GM10266 (cell line): Measurements from ENCODE around the gene NRAS.

Experiments
- DNase-seq: peaks from one replicate; pipeline ENCODE4 v3.0.0; 2012; ENCODE audit errors: extremely low spot score
- TF ChIP-seq, protein P1 (sequence below): IDR thresholded peaks from 2 replicates; pipeline ENCODE4 v1.5.1; 2012; ENCODE audit warnings: mild to moderate bottlenecking, low read depth; ENCODE audit not compliant: control insufficient read depth, insufficient read depth; ENCODE audit errors: missing control alignments

The NRAS gene

GRCh38 chr1:114677691-114678090, 38.9 kb downstream of the NRAS start:
- TF ChIP-seq, protein P1, sequence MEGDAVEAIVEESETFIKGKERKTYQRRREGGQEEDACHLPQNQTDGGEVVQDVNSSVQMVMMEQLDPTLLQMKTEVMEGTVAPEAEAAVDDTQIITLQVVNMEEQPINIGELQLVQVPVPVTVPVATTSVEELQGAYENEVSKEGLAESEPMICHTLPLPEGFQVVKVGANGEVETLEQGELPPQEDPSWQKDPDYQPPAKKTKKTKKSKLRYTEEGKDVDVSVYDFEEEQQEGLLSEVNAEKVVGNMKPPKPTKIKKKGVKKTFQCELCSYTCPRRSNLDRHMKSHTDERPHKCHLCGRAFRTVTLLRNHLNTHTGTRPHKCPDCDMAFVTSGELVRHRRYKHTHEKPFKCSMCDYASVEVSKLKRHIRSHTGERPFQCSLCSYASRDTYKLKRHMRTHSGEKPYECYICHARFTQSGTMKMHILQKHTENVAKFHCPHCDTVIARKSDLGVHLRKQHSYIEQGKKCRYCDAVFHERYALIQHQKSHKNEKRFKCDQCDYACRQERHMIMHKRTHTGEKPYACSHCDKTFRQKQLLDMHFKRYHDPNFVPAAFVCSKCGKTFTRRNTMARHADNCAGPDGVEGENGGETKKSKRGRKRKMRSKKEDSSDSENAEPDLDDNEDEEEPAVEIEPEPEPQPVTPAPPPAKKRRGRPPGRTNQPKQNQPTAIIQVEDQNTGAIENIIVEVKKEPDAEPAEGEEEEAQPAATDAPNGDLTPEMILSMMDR = no peak
- DNase-seq = no peak

- TF ChIP-seq, protein P1 = no peak
- DNase-seq = no peak
These were observed 40.5 kb downstream of the NRAS start for GRCh38 chr1:114676115-114676514.

- no peak for DNase-seq
- TF ChIP-seq, protein P1 = no peak
These were observed 44.7 kb downstream of the NRAS start for GRCh38 chr1:114671939-114672275.

DNA sequence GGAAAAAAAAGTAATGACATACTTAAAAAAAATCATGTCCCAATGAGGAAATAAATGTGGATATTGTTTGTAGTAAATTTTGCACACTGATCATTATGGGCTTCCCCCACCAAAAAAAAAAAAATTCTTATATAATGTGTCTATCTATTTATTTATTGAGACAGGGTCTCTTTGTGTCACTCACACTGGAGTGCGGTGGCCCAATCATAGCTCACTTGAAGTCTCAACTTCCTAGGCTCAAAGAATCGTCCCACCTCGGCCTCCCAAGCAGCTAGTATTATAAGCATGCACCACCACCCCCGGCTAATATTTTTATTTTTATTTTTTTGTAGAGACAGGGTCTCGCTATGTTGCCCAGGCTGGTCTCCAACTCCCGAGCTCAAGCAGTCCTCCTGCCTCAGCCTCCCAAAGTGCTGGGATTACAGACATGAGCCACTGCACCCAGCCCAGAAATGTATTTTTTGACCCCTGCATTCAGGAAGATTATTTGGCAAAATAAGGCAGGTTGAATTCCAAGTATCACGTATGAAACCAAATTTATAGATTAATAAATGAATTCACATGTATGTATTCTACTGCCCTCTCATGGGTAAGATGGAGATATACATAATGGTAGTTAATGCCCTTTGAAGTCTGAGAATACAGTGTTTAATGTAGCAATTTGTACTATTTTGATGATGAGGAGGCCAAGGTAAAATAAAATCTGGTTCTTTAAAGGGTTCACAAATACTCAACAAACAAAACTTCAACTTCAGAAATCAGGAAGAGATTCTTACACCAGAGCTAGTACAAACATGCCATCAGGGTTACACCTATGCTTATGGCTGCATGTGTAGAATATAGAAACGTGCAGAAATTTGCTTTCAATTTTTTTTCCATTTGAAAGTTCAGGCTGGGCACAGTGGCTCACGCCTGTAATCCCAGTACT, 45.3 kb downstream of the NRAS start:
- TF ChIP-seq, protein P1 = peak; percentile 25
- DNase-seq = peak; percentile 30

GRCh38 chr1:114670083-114671010, 46.2 kb downstream of the NRAS start:
- TF ChIP-seq, protein P1 = no peak
- DNase-seq = peak; percentile 93

DNA sequence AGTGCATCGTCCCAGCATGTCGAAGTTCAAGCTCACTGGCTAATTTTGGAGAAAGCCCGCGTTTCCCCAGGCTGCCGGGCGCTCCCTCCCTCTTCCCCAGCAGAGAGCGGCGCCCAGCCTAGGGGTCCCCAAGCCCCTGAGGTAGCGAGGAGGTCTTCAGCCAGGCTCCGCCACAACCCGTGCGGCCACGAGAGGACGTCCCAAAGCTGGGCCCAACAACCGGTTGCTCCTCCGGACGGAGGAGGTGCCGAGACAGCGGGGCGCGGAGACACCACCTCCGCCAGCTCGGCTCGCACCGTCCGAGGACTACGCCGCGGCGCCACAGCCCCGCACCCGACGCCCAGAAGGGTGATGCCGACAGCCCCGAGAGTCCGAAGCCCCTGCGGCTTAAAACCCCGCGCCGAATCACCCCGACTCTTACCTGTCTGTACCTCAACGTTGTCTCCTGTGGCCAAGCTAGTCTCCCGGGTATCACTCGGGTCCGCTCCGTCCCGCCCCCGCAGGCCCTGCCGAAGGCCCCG, 46.9 kb downstream of the NRAS start, which contains the start of gene DENND2C:
Gene DENND2C (minus strand): TSS at position 488 of the 521 bp plus-strand sequence. CDS start 44,065 bp downstream, outside the sequence.
- DNase-seq = no peak
- TF ChIP-seq, protein P1 = peak; percentile 36
